Ectodermal cell (in vitro differentiated cells): ENCODE data around the gene ZNF678.
"Not testable (repeated sequence)": the region's sequence is repeated elsewhere in the genome, so short reads cannot be mapped to it uniquely, and the experiment has no call there.

Experiments used
- H3K27ac ChIP-seq: 2 replicates; pipeline ENCODE4 v1.7.0; 2013; ENCODE audit warnings: mild to moderate bottlenecking, low read depth, low read length; ENCODE audit not compliant: insufficient read depth, poor library complexity, severe bottlenecking
- H3K27me3 ChIP-seq: 2 replicates; pipeline ENCODE4 v1.7.0; 2013; ENCODE audit warnings: mild to moderate bottlenecking, low read length; ENCODE audit not compliant: insufficient read depth, control insufficient read depth, poor library complexity, severe bottlenecking
- H3K36me3 ChIP-seq: one replicate; pipeline ENCODE4 v1.7.0; 2013; ENCODE audit warnings: low read length; ENCODE audit not compliant: control insufficient read depth, insufficient read depth
- H3K4me1 ChIP-seq: one replicate; pipeline ENCODE4 v1.7.0; 2013; ENCODE audit warnings: low read length; ENCODE audit not compliant: control insufficient read depth, insufficient read depth
- H3K4me3 ChIP-seq: 2 replicates; pipeline ENCODE4 v1.7.0; 2013; ENCODE audit warnings: low read depth, low read length, control low read depth; ENCODE audit not compliant: insufficient read depth
- H3K9me3 ChIP-seq: 2 replicates; pipeline ENCODE4 v1.7.0; 2013; ENCODE audit warnings: mild to moderate bottlenecking, low read length, moderate library complexity; ENCODE audit not compliant: control insufficient read depth
- WGBS, 2 experiments: methylation state at CpG; one replicate each; pipeline ENCODE4 v1.1.7; 2013; ENCODE audit warnings: missing lambda C conversion rate in 2 of 2; 5-methylcytosine and 5-hydroxymethylcytosine counted together

ZNF678 gene

DNA sequence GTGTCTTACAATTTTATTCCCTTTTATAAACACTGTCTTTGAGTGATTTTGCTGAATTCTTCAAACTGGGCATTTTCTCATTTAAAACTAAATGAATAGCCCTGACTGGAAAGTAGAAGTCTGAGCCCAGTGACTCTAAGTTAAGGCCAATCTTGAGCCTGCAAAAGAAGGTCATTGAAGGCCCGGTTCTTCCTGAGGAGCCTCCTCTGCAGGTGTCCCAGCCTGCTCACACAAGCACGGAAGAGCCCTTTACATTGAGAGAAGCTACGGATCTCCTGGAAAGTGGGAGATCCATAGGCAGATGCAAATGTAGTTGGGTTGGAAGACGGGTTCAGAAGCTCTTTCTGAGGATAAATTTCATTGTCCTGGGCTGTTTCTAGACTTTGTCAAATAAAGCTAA is 3.9 kb downstream of the ZNF678 start:
- Histone ChIP-seq H3K4me3 (no peak overlapping the region), H3K27ac (no peak overlapping the region), H3K9me3 (no peaks in the 10 kb centered on the region), H3K27me3 (no peaks in the 10 kb centered on the region), H3K36me3 (peaks cover 10% of the 10 kb centered on the region), H3K4me1 (peaks cover 6% of the 10 kb centered on the region)
- WGBS, 2 experiments = 42 to 50% methylated on average over 4 of the region's 4 CpGs

DNA sequence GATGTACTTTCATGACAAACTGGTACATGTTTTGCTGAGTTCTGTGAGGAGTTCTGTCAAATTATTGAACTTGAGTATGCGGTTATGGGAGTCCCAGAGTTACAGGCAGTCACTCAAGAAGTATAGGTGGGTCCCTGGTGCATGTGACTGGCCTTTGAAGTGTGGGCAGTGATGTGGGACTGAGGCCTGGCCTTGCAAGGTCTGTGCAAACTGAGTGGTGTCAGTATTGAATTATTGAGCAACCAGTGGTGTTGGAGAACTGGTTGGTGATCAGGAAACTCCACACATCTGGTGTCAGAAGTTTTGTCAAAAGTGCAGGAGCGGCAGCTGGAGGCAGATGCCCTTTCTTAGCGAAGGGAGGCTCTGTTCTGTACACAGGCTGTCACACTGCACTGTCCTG is 5.2 kb downstream of the ZNF678 start:
- H3K36me3 ChIP-seq = peaks cover 15% of the 10 kb centered on the region
- no peaks in the 10 kb centered on the region for H3K27me3 ChIP-seq
- peaks cover 6% of the 10 kb centered on the region for H3K4me1 ChIP-seq
- 94 to 97% methylated on average over 3 of the region's 3 CpGs for WGBS, 2 experiments
- no peak overlapping the region for H3K4me3 ChIP-seq
- no peaks in the 10 kb centered on the region for H3K9me3 ChIP-seq
- H3K27ac ChIP-seq = no peak overlapping the region

DNA sequence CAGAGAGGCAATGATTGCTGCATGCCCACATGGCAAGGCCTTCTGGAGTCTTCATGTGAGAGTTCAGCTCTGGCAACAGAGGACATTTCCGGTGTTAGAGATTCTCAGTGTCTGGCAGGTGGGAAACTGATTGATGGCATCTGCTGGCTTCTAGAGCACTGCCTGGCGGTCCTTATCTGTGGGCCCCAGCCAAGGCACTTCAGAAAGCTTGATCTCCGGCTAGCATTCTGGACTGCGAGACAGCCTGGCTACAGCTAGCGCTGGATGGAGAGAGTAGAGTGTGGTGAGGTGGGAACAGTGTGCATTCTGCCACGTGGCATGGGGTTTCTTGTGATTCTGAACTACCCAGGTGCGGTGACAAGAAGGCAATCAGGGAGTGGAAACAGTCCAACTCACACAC is 9.4 kb downstream of the ZNF678 start:
- no peaks in the 10 kb centered on the region for H3K9me3 ChIP-seq
- no peak overlapping the region for H3K4me3 ChIP-seq
- no peak overlapping the region for H3K27ac ChIP-seq
- 96 to 97% methylated on average over 7 of the region's 7 CpGs for WGBS, 2 experiments
- no peaks in the 10 kb centered on the region for H3K27me3 ChIP-seq
- peaks cover 3% of the 10 kb centered on the region for H3K4me1 ChIP-seq
- H3K36me3 ChIP-seq = peaks cover 7% of the 10 kb centered on the region

DNA sequence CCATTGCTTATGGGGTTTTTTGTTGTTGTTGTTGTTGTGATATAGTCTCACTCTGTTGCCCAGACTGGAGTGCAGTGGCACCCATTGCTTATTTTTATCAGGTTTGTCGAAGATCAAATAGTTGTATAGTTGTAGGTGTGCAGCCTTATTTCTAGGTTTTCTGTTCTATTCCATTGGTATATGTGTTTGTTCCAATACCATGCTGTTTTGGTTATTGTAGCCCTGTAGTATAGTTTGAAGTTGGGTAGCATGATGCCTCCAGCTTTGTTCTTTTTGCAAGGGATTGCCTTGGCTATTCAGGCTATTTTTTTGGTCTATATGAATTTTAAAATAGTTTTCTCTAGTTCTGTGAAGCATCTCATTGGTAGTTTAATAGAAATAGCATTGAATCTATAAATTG is 11.6 kb downstream of the ZNF678 start:
- Histone ChIP-seq H3K4me1 (no peaks in the 10 kb centered on the region), H3K9me3 (no peaks in the 10 kb centered on the region), H3K4me3 (no peak overlapping the region), H3K27ac (no peak overlapping the region), H3K36me3 (peaks cover 5% of the 10 kb centered on the region), H3K27me3 (no peaks in the 10 kb centered on the region)
- 96 to 100% methylated on average over 1 of the region's 1 CpG for WGBS, 2 experiments

DNA sequence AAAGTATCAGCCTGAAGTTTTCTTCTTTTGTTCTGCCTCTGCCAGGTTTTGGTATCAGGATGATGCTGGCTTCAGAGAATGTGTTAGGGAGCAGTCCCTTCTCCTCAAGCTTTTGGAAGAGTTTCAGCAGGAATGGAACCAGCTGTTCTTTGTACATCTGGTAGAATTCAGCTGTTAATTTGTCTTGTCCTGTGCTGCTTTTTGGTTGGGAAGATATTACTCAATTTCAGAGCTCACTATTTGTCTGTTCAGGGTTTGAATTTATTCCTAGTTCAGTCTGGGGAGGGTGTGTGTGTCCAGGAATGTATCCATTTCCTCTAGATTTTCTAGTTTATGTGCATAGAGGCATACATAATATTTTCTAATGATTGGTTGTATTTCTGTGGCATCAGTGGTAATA is 12.8 kb downstream of the ZNF678 start:
- peaks cover 5% of the 10 kb centered on the region for H3K36me3 ChIP-seq
- no peak overlapping the region for H3K4me3 ChIP-seq
- no peaks in the 10 kb centered on the region for H3K9me3 ChIP-seq
- no peak overlapping the region for H3K27ac ChIP-seq
- no peaks in the 10 kb centered on the region for H3K27me3 ChIP-seq
- H3K4me1 ChIP-seq = no peaks in the 10 kb centered on the region

DNA sequence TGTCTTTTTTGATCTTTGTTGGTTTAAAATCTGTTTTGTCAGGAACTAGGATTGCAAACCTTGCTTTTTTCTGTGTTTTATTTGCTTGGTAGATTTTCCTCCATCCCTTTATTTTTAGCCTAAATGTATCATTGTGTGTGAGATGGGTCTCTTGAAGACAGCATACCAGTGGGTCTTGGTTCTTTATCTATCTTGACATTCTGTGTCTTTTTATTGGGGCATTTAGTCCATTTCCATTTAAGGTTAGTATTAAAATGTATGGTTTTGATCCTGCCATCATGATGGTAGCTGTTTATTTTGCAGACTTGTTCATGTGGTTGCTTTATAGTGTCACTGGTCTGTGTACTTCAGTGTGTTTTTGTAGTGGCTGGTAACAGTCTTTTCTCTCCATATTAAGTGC is 14.1 kb downstream of the ZNF678 start:
- Histone ChIP-seq H3K4me1 (no peaks in the 10 kb centered on the region), H3K9me3 (no peaks in the 10 kb centered on the region), H3K4me3 (no peak overlapping the region), H3K27me3 (no peaks in the 10 kb centered on the region), H3K27ac (no peak overlapping the region), H3K36me3 (peaks cover 5% of the 10 kb centered on the region)

DNA sequence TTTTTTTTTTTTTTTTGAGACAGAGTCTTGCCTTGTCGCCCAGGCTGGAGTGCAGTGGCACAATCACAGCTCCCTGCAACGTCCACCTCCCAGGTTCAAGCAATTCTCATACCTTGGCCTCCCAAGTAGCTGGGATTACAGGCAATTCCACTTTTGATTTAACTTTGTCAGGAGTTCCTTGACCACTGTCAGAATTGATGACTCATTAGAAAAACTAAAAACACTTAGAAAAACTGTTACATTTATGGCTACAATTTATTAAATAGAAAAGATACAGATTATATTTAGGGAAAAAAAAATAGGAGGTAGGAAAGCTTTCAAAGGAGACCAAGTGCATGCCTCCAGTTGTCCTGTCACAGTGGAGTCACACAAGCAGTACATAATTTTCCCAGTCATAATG is 20.0 kb downstream of the ZNF678 start:
- Histone ChIP-seq H3K9me3 (no peaks in the 10 kb centered on the region), H3K4me1 (no peaks in the 10 kb centered on the region), H3K4me3 (no peak overlapping the region), H3K27me3 (no peaks in the 10 kb centered on the region), H3K36me3 (no peaks in the 10 kb centered on the region), H3K27ac (no peak overlapping the region)
- WGBS, 2 experiments = 92 to 96% methylated on average over 2 of the region's 2 CpGs

DNA sequence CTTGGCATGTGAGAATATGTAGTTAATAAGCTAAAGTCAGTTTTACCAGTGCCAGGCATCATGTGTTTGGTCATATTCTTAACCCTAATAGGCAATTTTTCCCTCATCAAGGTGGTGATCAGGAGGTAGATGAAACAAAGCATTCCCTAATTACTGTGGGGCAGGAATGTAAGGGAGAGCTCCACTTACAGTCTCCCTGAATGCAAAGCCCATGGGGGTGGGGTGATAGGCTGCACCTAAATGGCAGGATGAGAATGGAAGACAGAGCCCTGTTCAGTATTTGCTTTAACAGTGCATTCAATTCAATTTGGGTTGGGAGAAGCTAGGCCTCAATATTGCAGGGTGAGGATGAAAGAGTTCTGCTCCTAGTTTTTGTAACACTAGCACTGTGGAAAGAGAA is 23.4 kb downstream of the ZNF678 start:
- no peaks in the 10 kb centered on the region for H3K36me3 ChIP-seq
- H3K4me1 ChIP-seq = no peaks in the 10 kb centered on the region
- H3K9me3 ChIP-seq = no peaks in the 10 kb centered on the region
- H3K27me3 ChIP-seq = no peaks in the 10 kb centered on the region
- H3K4me3 ChIP-seq = no peak overlapping the region
- H3K27ac ChIP-seq = no peak overlapping the region

DNA sequence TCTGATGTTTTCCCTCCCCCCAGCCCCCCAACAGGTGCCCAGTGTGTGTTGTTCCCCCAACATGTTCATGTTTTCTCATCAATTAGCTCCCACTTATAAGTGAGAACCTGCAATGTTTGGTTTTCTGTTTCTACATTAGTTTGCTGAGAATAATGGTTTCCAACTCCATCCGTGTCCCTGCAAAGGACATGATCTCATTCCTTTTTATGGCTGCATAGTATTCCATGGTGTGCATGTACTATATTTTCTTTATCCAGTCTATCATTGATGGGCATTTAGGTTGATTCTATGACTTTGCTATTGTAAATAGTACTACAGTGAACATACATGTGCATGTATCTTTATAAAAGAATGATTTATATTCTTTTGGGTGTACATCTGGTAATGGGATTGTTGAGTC is 24.6 kb downstream of the ZNF678 start:
- 89 to 94% methylated on average over 1 of the region's 1 CpG for WGBS, 2 experiments
- no peak overlapping the region for H3K4me3 ChIP-seq
- H3K9me3 ChIP-seq = no peaks in the 10 kb centered on the region
- peaks cover 8% of the 10 kb centered on the region for H3K36me3 ChIP-seq
- no peak overlapping the region for H3K27ac ChIP-seq
- H3K4me1 ChIP-seq = no peaks in the 10 kb centered on the region
- H3K27me3 ChIP-seq = no peaks in the 10 kb centered on the region

DNA sequence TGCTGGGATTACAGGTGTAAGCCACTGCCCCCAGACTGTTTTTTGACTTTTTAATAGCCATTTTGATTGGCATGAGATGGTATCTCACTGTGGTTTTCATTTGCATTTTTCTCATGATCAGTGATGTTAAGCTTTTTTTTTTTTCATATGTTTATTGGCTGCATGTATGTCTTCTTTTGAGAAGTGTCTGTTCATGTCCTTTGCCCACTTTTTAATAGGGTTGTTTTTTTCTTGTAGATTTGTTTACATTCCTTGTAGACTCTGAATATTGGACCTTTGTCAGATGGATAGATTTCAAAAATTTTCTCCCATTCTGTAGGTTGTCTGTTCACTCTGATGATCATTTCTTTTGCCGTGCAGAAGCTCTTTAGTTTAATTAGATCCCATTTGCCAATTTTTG is 25.4 kb downstream of the ZNF678 start:
- not testable (repeated sequence) for H3K4me3 ChIP-seq, H3K27ac ChIP-seq, H3K4me1 ChIP-seq, H3K27me3 ChIP-seq, H3K9me3 ChIP-seq, H3K36me3 ChIP-seq
- WGBS, 2 experiments = 89 to 92% methylated on average over 1 of the region's 1 CpG

DNA sequence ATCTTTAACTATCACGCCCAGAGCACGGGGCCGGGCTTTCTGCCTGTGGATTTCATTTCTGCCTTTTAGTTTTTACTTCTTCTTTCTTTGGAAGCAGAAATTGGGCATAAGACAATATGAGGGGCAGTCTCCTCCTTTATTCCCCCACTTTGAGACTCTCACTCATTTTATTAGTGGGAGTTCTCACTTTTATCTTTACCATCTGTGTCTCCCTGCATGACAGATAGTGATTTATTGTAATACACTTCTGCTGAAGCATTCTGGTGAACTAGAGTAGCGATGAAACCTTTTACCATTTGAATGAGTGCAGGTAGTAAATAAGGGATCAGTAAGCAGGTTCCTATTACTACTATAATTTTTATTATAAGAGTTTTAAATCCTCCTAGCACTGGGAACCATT is 26.4 kb downstream of the ZNF678 start:
- H3K36me3 ChIP-seq, H3K4me1 ChIP-seq, H3K27ac ChIP-seq, H3K4me3 ChIP-seq, H3K9me3 ChIP-seq, H3K27me3 ChIP-seq: not testable (repeated sequence)
- WGBS, 2 experiments = 94 to 97% methylated on average over 3 of the region's 4 CpGs
